Measurements from ENCODE around the gene RAP1A. TPM values are rescaled to one million over a fixed set of nuclear protein-coding genes. Genes with fewer than 3 reads are reported as not detected.

The RAP1A gene
- total RNA-seq = 10 to 100 TPM; 20.8 to 27.6 TPM
- polyA plus RNA-seq (ENCODE audit: insufficient read depth, low read depth, low replicate concordance) = 42.8 TPM
- long read RNA-seq, donor 1, full-length matches to known transcripts = 35 of 73 reads
- long read RNA-seq, donor 1, partial matches to known transcripts = 38 of 73 reads
- long read RNA-seq, donor 1, other reads (novel, unspliced or antisense) = 0 of 73 reads
- long read RNA-seq, donor 2, full-length matches to known transcripts = 22 of 30 reads
- long read RNA-seq, donor 2, partial matches to known transcripts = 8 of 30 reads
- long read RNA-seq, donor 2, other reads (novel, unspliced or antisense) = 0 of 30 reads

- no peak for TF ChIP-seq POLR2A (IDR thresholded peaks at IDR 0.05)
- no peak for TF ChIP-seq CTCF (IDR thresholded peaks at IDR 0.05)
- WGBS, 2 donors = 1% methylated on average over 38 to 59 of the region's 79 CpGs
- H3K4me3 ChIP-seq = peak within 1 kb of the TSS; percentile 75 to 96
- DNase-seq = peak; percentile 98
- H3K9me3 ChIP-seq = no peaks in the 10 kb centered on the region
- intact Hi-C loops (cut with DNase I; ENCODE audit: low total_unique reads) = no loop called here
- H3K4me1 ChIP-seq = peaks cover 25% of the 10 kb centered on the region
- H3K27ac ChIP-seq = peak within 1 kb of the TSS; percentile 96 to 97
- no peaks in the 10 kb centered on the region for H3K36me3 ChIP-seq (ENCODE audit: low read depth, missing control alignments)
- no peaks in the 10 kb centered on the region for H3K27me3 ChIP-seq
Measured at GRCh38 chr1:111619635-111620440, at the start of gene RAP1A. RAP1A (plus strand) TSS chr1:111619789; CDS start chr1:111691361, 71,572 bp downstream.

GRCh38 chr1:111569913-111570312 is 49.7 kb upstream of the RAP1A start:
- Histone ChIP-seq H3K27ac (no peak overlapping the region), H3K4me1 (peaks cover 9% of the 10 kb centered on the region), H3K27me3 (no peaks in the 10 kb centered on the region), H3K4me3 (no peak overlapping the region), H3K9me3 (no peaks in the 10 kb centered on the region), H3K36me3 (ENCODE audit: low read depth, missing control alignments) (no peaks in the 10 kb centered on the region)
- DNase-seq = no peak
- 63 to 71% methylated on average over 3 of the region's 3 CpGs for WGBS, 2 donors
- TF ChIP-seq CTCF (IDR thresholded peaks at IDR 0.05) = no peak
- no peak for TF ChIP-seq POLR2A (IDR thresholded peaks at IDR 0.05)
- intact Hi-C loops (cut with DNase I; ENCODE audit: low total_unique reads) = no loop called here

GRCh38 chr1:111570781-111571181 is 48.8 kb upstream of the RAP1A start:
- H3K9me3 ChIP-seq = no peaks in the 10 kb centered on the region

GRCh38 chr1:111571239-111571638 is 48.4 kb upstream of the RAP1A start:
- Histone ChIP-seq H3K4me1 (peaks cover 9% of the 10 kb centered on the region), H3K9me3 (no peaks in the 10 kb centered on the region), H3K4me3 (no peak overlapping the region), H3K36me3 (ENCODE audit: low read depth, missing control alignments) (no peaks in the 10 kb centered on the region), H3K27ac (no peak overlapping the region), H3K27me3 (no peaks in the 10 kb centered on the region)
- TF ChIP-seq CTCF (IDR thresholded peaks at IDR 0.05) = no peak
- TF ChIP-seq POLR2A (IDR thresholded peaks at IDR 0.05) = no peak
- 76 to 82% methylated on average over 3 of the region's 3 CpGs for WGBS, 2 donors
- DNase-seq = no peak
- intact Hi-C loops (cut with DNase I; ENCODE audit: low total_unique reads) = no loop called here

More at GRCh38 chr1:111570781-111571181, 48.8 kb upstream of the RAP1A start:
- H3K4me1 ChIP-seq = peaks cover 9% of the 10 kb centered on the region
- H3K4me3 ChIP-seq = no peak overlapping the region
- H3K27me3 ChIP-seq = no peaks in the 10 kb centered on the region
- intact Hi-C loops (cut with DNase I; ENCODE audit: low total_unique reads) = no loop called here
- 94 to 100% methylated on average over 2 of the region's 2 CpGs for WGBS, 2 donors
- no peak for DNase-seq
- no peaks in the 10 kb centered on the region for H3K36me3 ChIP-seq (ENCODE audit: low read depth, missing control alignments)
- H3K27ac ChIP-seq = no peak overlapping the region
- TF ChIP-seq POLR2A (IDR thresholded peaks at IDR 0.05) = no peak
- peak in 1 of 3 experiments; percentile 33 for TF ChIP-seq CTCF (IDR thresholded peaks at IDR 0.05)

Data from testis (tissue), 5 donors.